Neural cell (in vitro differentiated cells): ENCODE measurements around the gene RAB11FIP3. TPM values are rescaled to one million over a fixed set of nuclear protein-coding genes. Genes with fewer than 3 reads are reported as not detected.

Source experiments
- H2AFZ ChIP-seq: fragments of 200-600, 300-800 bp; sonication (generic), shearing (Covaris generic); 2 replicates; pipeline ENCODE4 v1.6.0; 2014; ENCODE audit warnings: low read depth, mild to moderate bottlenecking, antibody characterized with exemption, low read length, moderate library complexity
- H3F3A ChIP-seq: fragments of 200-600 bp; shearing (Covaris generic); 2 replicates; pipeline ENCODE4 v1.6.1; 2016; ENCODE audit warnings: mild to moderate bottlenecking, moderate library complexity, mixed read lengths, antibody characterized with exemption, low read length; ENCODE audit not compliant: insufficient read depth, poor library complexity, severe bottlenecking
- H3K27ac ChIP-seq: fragments of 200-600, 300-800 bp; sonication (generic), shearing (Covaris generic); 2 replicates; pipeline ENCODE4 v1.5.1; 2014; ENCODE audit warnings: mild to moderate bottlenecking, low read length, moderate library complexity
- H3K27me3 ChIP-seq: fragments of 300-800, 200-600 bp; sonication (generic), shearing (Covaris generic); 2 replicates; pipeline ENCODE4 v1.6.0; 2014; ENCODE audit warnings: mild to moderate bottlenecking, low read depth, low read length, moderate library complexity; ENCODE audit not compliant: insufficient read depth
- H3K36me3 ChIP-seq: fragments of 300-800, 200-600 bp; sonication (generic), shearing (Covaris generic); 2 replicates; pipeline ENCODE4 v1.5.1; 2014; ENCODE audit warnings: mild to moderate bottlenecking, antibody characterized with exemption, low read length, moderate library complexity; ENCODE audit not compliant: insufficient read depth
- H3K4me2 ChIP-seq: fragments of 300-800, 200-600 bp; sonication (generic), shearing (Covaris generic); 2 replicates; pipeline ENCODE4 v1.6.0; 2014; ENCODE audit warnings: mild to moderate bottlenecking, low read length
- H3K4me3 ChIP-seq: fragments of 300-800, 200-600 bp; sonication (generic), shearing (Covaris generic); 2 replicates; pipeline ENCODE4 v1.5.1; 2014; ENCODE audit warnings: mild to moderate bottlenecking, low read length, moderate library complexity
- H3K79me2 ChIP-seq: fragments of 200-600 bp; shearing (Covaris generic); replicated peaks from 2 replicates; pipeline ENCODE4 v1.6.0; 2014; ENCODE audit warnings: mild to moderate bottlenecking, low read length, moderate library complexity; ENCODE audit not compliant: insufficient read depth
- H3K9ac ChIP-seq: fragments of 300-800, 200-600 bp; sonication (generic), shearing (Covaris generic); 2 replicates; pipeline ENCODE4 v1.6.1; 2016; ENCODE audit warnings: mild to moderate bottlenecking, low read length, mixed read lengths
- H3K9me2 ChIP-seq: fragments of 200-600 bp; shearing (Covaris generic); 2 replicates; pipeline ENCODE4 v1.6.1; 2016; ENCODE audit warnings: mild to moderate bottlenecking, low read length, mixed read lengths; ENCODE audit not compliant: insufficient read depth
- H3K9me3 ChIP-seq: fragments of 200-600, 300-800 bp; sonication (generic), shearing (Covaris generic); 2 replicates; pipeline ENCODE4 v1.6.1; 2016; ENCODE audit warnings: mild to moderate bottlenecking, mixed run types, low read length, moderate library complexity, mixed read lengths
- H4K20me1 ChIP-seq: fragments of 200-600 bp; shearing (Covaris generic); 2 replicates; pipeline ENCODE4 v1.6.1; 2016; ENCODE audit warnings: mild to moderate bottlenecking, mixed run types; ENCODE audit not compliant: insufficient read depth
- CTCF ChIP-seq: fragments of 450-650 bp; IDR thresholded peaks from 2 replicates; pipeline ENCODE4 v1.5.1; 2014; ENCODE audit warnings: antibody characterized with exemption, mild to moderate bottlenecking, moderate library complexity; ENCODE audit not compliant: poor library complexity, severe bottlenecking
- EP300 ChIP-seq: fragments of 450-650 bp; conservative IDR thresholded peaks from 2 replicates; pipeline ENCODE4 v1.6.1; 2014; ENCODE audit warnings: antibody characterized with exemption, mild to moderate bottlenecking, moderate library complexity; ENCODE audit not compliant: poor library complexity, severe bottlenecking
- EZH2 ChIP-seq: fragments of 200-600, 300-800 bp; shearing (Covaris generic), sonication (generic); IDR thresholded peaks from 2 replicates; pipeline ENCODE4 v1.6.1; 2014; ENCODE audit warnings: antibody characterized with exemption, low read length, borderline replicate concordance, mild to moderate bottlenecking; ENCODE audit not compliant: insufficient read depth, poor library complexity, severe bottlenecking
- MXI1 ChIP-seq: fragments of 450-650 bp; conservative IDR thresholded peaks from 2 replicates; pipeline ENCODE4 v1.6.1; 2014; ENCODE audit warnings: antibody characterized with exemption, mild to moderate bottlenecking; ENCODE audit not compliant: poor library complexity, severe bottlenecking
- POLR2AphosphoS5 ChIP-seq: IDR thresholded peaks from 2 replicates; pipeline ENCODE4 v1.6.1; 2012
- RAD21 ChIP-seq: fragments of 450-650 bp; conservative IDR thresholded peaks from 2 replicates; pipeline ENCODE4 v1.6.1; 2014; ENCODE audit warnings: antibody characterized with exemption, mild to moderate bottlenecking, moderate library complexity
- SMC3 ChIP-seq: fragments of 450-650 bp; conservative IDR thresholded peaks from 2 replicates; pipeline ENCODE4 v1.6.1; 2014; ENCODE audit warnings: antibody characterized with exemption, mild to moderate bottlenecking, moderate library complexity; ENCODE audit not compliant: poor library complexity
- TAF1 ChIP-seq: IDR thresholded peaks from 2 replicates; pipeline ENCODE4 v1.6.1; 2012; ENCODE audit warnings: low read depth
- polyA plus RNA-seq: library from polyadenylated mRNA; depleted of rRNA; stranded (reverse); fragments of >200 nt; gene quantifications from 2 replicates; pipeline ENCODE4 v1.2.3, GENCODE V29; 2014
- TF ChIP-seq, protein P1 (sequence below): IDR thresholded peaks from 2 replicates; pipeline ENCODE4 v1.6.1; 2012; ENCODE audit warnings: borderline replicate concordance

The RAB11FIP3 gene
- polyA plus RNA-seq, 1 donor from 2014 or later: 55.0 TPM

- H3K9ac ChIP-seq: no peak overlapping the region
- no peaks in the 10 kb centered on the region for H3K9me2 ChIP-seq
- no peaks in the 10 kb centered on the region for H3K27me3 ChIP-seq
- no peak overlapping the region for H3K4me3 ChIP-seq
- H3K4me2 ChIP-seq: no peak overlapping the region
- H2AFZ ChIP-seq: no peak overlapping the region
- no peaks in the 10 kb centered on the region for H3F3A ChIP-seq
- TF ChIP-seq EP300 (no peak), CTCF (no peak), POLR2AphosphoS5 (no peak), SMC3 (no peak), TAF1 (no peak), EZH2 (no peak), MXI1 (no peak), RAD21 (no peak)
- TF ChIP-seq, protein P1, sequence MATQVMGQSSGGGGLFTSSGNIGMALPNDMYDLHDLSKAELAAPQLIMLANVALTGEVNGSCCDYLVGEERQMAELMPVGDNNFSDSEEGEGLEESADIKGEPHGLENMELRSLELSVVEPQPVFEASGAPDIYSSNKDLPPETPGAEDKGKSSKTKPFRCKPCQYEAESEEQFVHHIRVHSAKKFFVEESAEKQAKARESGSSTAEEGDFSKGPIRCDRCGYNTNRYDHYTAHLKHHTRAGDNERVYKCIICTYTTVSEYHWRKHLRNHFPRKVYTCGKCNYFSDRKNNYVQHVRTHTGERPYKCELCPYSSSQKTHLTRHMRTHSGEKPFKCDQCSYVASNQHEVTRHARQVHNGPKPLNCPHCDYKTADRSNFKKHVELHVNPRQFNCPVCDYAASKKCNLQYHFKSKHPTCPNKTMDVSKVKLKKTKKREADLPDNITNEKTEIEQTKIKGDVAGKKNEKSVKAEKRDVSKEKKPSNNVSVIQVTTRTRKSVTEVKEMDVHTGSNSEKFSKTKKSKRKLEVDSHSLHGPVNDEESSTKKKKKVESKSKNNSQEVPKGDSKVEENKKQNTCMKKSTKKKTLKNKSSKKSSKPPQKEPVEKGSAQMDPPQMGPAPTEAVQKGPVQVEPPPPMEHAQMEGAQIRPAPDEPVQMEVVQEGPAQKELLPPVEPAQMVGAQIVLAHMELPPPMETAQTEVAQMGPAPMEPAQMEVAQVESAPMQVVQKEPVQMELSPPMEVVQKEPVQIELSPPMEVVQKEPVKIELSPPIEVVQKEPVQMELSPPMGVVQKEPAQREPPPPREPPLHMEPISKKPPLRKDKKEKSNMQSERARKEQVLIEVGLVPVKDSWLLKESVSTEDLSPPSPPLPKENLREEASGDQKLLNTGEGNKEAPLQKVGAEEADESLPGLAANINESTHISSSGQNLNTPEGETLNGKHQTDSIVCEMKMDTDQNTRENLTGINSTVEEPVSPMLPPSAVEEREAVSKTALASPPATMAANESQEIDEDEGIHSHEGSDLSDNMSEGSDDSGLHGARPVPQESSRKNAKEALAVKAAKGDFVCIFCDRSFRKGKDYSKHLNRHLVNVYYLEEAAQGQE: no peak
- peaks cover 4% of the 10 kb centered on the region for H4K20me1 ChIP-seq
- H3K9me3 ChIP-seq: no peaks in the 10 kb centered on the region
- no peaks in the 10 kb centered on the region for H3K36me3 ChIP-seq
- H3K27ac ChIP-seq: no peak overlapping the region
- peaks cover 57% of the 10 kb centered on the region for H3K79me2 ChIP-seq
These were observed 18.6 kb downstream of the RAB11FIP3 start for GRCh38 chr16:444027-444426.

GRCh38 chr16:445566-445965 lies 20.1 kb downstream of the RAB11FIP3 start:
- no peaks in the 10 kb centered on the region for H3K9me2 ChIP-seq
- no peak for TF ChIP-seq EP300
- no peak for TF ChIP-seq SMC3
- no peak for TF ChIP-seq RAD21
- no peak for TF ChIP-seq MXI1
- no peak for TF ChIP-seq CTCF
- TF ChIP-seq, protein P1: no peak
- no peak for TF ChIP-seq TAF1
- TF ChIP-seq EZH2: no peak
- no peak for TF ChIP-seq POLR2AphosphoS5
- no peak overlapping the region for H3K4me2 ChIP-seq
- no peaks in the 10 kb centered on the region for H3F3A ChIP-seq
- H3K27ac ChIP-seq: no peak overlapping the region
- H3K9me3 ChIP-seq: no peaks in the 10 kb centered on the region
- H2AFZ ChIP-seq: no peak overlapping the region
- peaks cover 4% of the 10 kb centered on the region for H4K20me1 ChIP-seq
- no peak overlapping the region for H3K9ac ChIP-seq
- no peak overlapping the region for H3K4me3 ChIP-seq
- no peaks in the 10 kb centered on the region for H3K27me3 ChIP-seq
- H3K36me3 ChIP-seq: no peaks in the 10 kb centered on the region
- H3K79me2 ChIP-seq: peaks cover 51% of the 10 kb centered on the region
